GM21360 (cell line): ENCODE results near the gene NCAM2.

Experiments used
- ATAC-seq: cut with Tn5 transposase; IDR thresholded peaks from one replicate; pipeline ENCODE4 v1.9.1; 2021; ENCODE audit warnings: mild to moderate bottlenecking, moderate library complexity; ENCODE audit not compliant: unreplicated experiment

Gene NCAM2

GRCh38 chr21:21025742-21026141, 27.5 kb downstream of the NCAM2 start:
- no peak for ATAC-seq

GRCh38 chr21:21028275-21028820, 30.1 kb downstream of the NCAM2 start:
- no peak for ATAC-seq

GRCh38 chr21:21029164-21029563, 31.0 kb downstream of the NCAM2 start:
- no peak for ATAC-seq

GRCh38 chr21:21030311-21030710, 32.1 kb downstream of the NCAM2 start:
- ATAC-seq: no peak

GRCh38 chr21:21034036-21034435, 35.8 kb downstream of the NCAM2 start:
- ATAC-seq: no peak

GRCh38 chr21:21039624-21040170, 41.5 kb downstream of the NCAM2 start:
- ATAC-seq: no peak

GRCh38 chr21:21045518-21045917, 47.3 kb downstream of the NCAM2 start:
- no peak for ATAC-seq

GRCh38 chr21:21046063-21046462, 47.9 kb downstream of the NCAM2 start:
- ATAC-seq: no peak

GRCh38 chr21:21051109-21052055, 53.2 kb downstream of the NCAM2 start:
- ATAC-seq: no peak

GRCh38 chr21:21052672-21053071, 54.5 kb downstream of the NCAM2 start:
- ATAC-seq: no peak

- ATAC-seq: no peak
Measured at GRCh38 chr21:21057349-21058062, 59.3 kb downstream of the NCAM2 start.

GRCh38 chr21:21063828-21064227, 65.6 kb downstream of the NCAM2 start:
- no peak for ATAC-seq

GRCh38 chr21:21064353-21064752, 66.1 kb downstream of the NCAM2 start:
- ATAC-seq: no peak

GRCh38 chr21:21067375-21067774, 69.2 kb downstream of the NCAM2 start:
- ATAC-seq: no peak

GRCh38 chr21:21074305-21074704, 76.1 kb downstream of the NCAM2 start:
- ATAC-seq: no peak

- ATAC-seq: no peak
Measured at GRCh38 chr21:21076051-21076450, 77.8 kb downstream of the NCAM2 start.

GRCh38 chr21:21076491-21076890, 78.3 kb downstream of the NCAM2 start:
- no peak for ATAC-seq

GRCh38 chr21:21079646-21080045, 81.4 kb downstream of the NCAM2 start:
- ATAC-seq: no peak

GRCh38 chr21:21084179-21084578, 86.0 kb downstream of the NCAM2 start:
- ATAC-seq: no peak

- no peak for ATAC-seq
Measured at GRCh38 chr21:21085206-21085605, 87.0 kb downstream of the NCAM2 start.

GRCh38 chr21:21096956-21097355, 98.7 kb downstream of the NCAM2 start:
- no peak for ATAC-seq
